GM23338 (cell line): ENCODE measurements around the gene CBY1. TPM values are rescaled to one million over a fixed set of nuclear protein-coding genes. Genes with fewer than 3 reads are reported as not detected.
"Not testable (repeated sequence)": the region's sequence is repeated elsewhere in the genome, so short reads cannot be mapped to it uniquely, and the experiment has no call there.

Experiments used
- ATAC-seq: fragments of 200-7000 bp; cut with Tn5 transposase; 3 replicates; pipeline ENCODE4 v1.9.1; 2020
- DNase-seq: peaks from one replicate; pipeline ENCODE4 v3.0.0-alpha.2; 2015; ENCODE audit warnings: low spot score
- H2AFZ ChIP-seq: fragments of 200-600 bp; sonication (generic); 2 replicates; pipeline ENCODE4 v1.8.0; 2016; ENCODE audit warnings: antibody characterized with exemption, mild to moderate bottlenecking, moderate library complexity
- H3F3A ChIP-seq: fragments of 200-600 bp; sonication (generic); replicated peaks from 2 replicates; pipeline ENCODE4 v1.8.0; 2017; ENCODE audit warnings: antibody characterized with exemption, mixed run types, low read depth
- H3K27ac ChIP-seq: fragments of 200-600 bp; sonication (generic); 2 replicates; pipeline ENCODE4 v1.6.1; 2016; ENCODE audit warnings: low read depth
- H3K27me3 ChIP-seq: fragments of 200-600 bp; sonication (generic); 2 replicates; pipeline ENCODE4 v1.8.0; 2016; ENCODE audit warnings: mild to moderate bottlenecking, mixed run types, moderate library complexity; ENCODE audit not compliant: insufficient read depth
- H3K36me3 ChIP-seq: fragments of 200-600 bp; sonication (generic); 2 replicates; pipeline ENCODE4 v1.8.0; 2016; ENCODE audit warnings: mild to moderate bottlenecking; ENCODE audit not compliant: insufficient read depth
- H3K4me1 ChIP-seq: fragments of 200-600 bp; sonication (generic); 2 replicates; pipeline ENCODE4 v1.8.0; 2016; ENCODE audit warnings: mild to moderate bottlenecking, moderate library complexity; ENCODE audit not compliant: insufficient read depth
- H3K4me2 ChIP-seq: fragments of 200-600 bp; sonication (generic); 2 replicates; pipeline ENCODE4 v1.7.1; 2017; ENCODE audit warnings: mixed run types
- H3K4me3 ChIP-seq: fragments of 200-600 bp; sonication (generic); 2 replicates; pipeline ENCODE4 v1.6.1; 2016; ENCODE audit warnings: mixed run types
- H3K79me2 ChIP-seq: fragments of 200-600 bp; sonication (generic); replicated peaks from 2 replicates; pipeline ENCODE4 v1.8.0; 2017; ENCODE audit warnings: mild to moderate bottlenecking; ENCODE audit not compliant: insufficient read depth
- H3K9me2 ChIP-seq: fragments of 200-600 bp; sonication (generic); 2 replicates; pipeline ENCODE4 v1.8.0; 2017; ENCODE audit not compliant: insufficient read depth
- H4K20me1 ChIP-seq: fragments of 200-600 bp; sonication (generic); replicated peaks from 2 replicates; pipeline ENCODE4 v1.8.0; 2017; ENCODE audit warnings: mild to moderate bottlenecking; ENCODE audit not compliant: insufficient read depth
- H3K27ac Mint-ChIP-seq: 2 replicates; pipeline ENCODE4 v1.8.0; 2020; ENCODE audit warnings: inconsistent platforms, mild to moderate bottlenecking, moderate library complexity, mixed read lengths
- H3K27me3 Mint-ChIP-seq: 3 replicates; pipeline ENCODE4 v1.8.0; 2022; ENCODE audit warnings: low read depth, mild to moderate bottlenecking, moderate library complexity, mixed read lengths, inconsistent platforms; ENCODE audit not compliant: insufficient read depth, poor library complexity
- H3K36me3 Mint-ChIP-seq: 3 replicates; pipeline ENCODE4 v1.8.0; 2021; ENCODE audit warnings: low read depth, mild to moderate bottlenecking, inconsistent platforms, moderate library complexity, mixed read lengths
- H3K4me1 Mint-ChIP-seq: 3 replicates; pipeline ENCODE4 v1.8.0; 2020; ENCODE audit warnings: mild to moderate bottlenecking, inconsistent platforms, mixed read lengths
- H3K4me3 Mint-ChIP-seq: 3 replicates; pipeline ENCODE4 v1.8.0; 2021; ENCODE audit warnings: moderate library complexity, mild to moderate bottlenecking, inconsistent platforms, mixed read lengths
- H3K9me3 Mint-ChIP-seq: 3 replicates; pipeline ENCODE4 v1.8.0; 2020; ENCODE audit warnings: moderate library complexity, mild to moderate bottlenecking, inconsistent platforms, mixed read lengths
- NANOG ChIP-seq: IDR thresholded peaks from 2 replicates; pipeline ENCODE4 v1.6.1; 2016; ENCODE audit warnings: antibody characterized with exemption, borderline replicate concordance
- POLR2AphosphoS5 ChIP-seq: IDR thresholded peaks from 2 replicates; pipeline ENCODE4 v1.6.1; 2016; ENCODE audit warnings: antibody characterized with exemption, low read depth
- REST ChIP-seq: IDR thresholded peaks from one replicate; pipeline ENCODE4 v1.6.1; 2018; ENCODE audit warnings: antibody characterized with exemption; ENCODE audit not compliant: unreplicated experiment
- polyA plus RNA-seq: library from polyadenylated mRNA; unstranded; fragments of >200 nt; fragmentation: Nextera tagmentation; extraction: Ambion mirVana; gene quantifications from 2 replicates; pipeline ENCODE4 v1.2.1, GENCODE V29; 2016
- total RNA-seq: library from RNA; depleted of rRNA; stranded (reverse); fragments of >200 nt; shearing (Covaris generic); gene quantifications from 2 replicates; pipeline ENCODE4 v1.2.3, GENCODE V29; 2014
- TF ChIP-seq, protein P1 (sequence below): IDR thresholded peaks from 2 replicates; pipeline ENCODE4 v1.6.1; 2016; ENCODE audit warnings: antibody characterized with exemption
- TF ChIP-seq, protein P2 (sequence below): fragments of 250-450 bp; sonication (Bioruptor Pico); IDR thresholded peaks from 2 replicates; pipeline ENCODE4 v1.5.0; 2020; ENCODE audit warnings: mild to moderate bottlenecking, moderate library complexity

Gene CBY1
- total and polyA plus RNA-seq, 2 experiments from 2014 or later, result 12.8 to 36.4 TPM

- no peaks in the 10 kb centered on the region for H3K27me3 ChIP-seq
- ATAC-seq (no peak), DNase-seq (no peak)
- H3K9me3 Mint-ChIP-seq, result peaks cover 9% of the 10 kb centered on the region; the same call in 2 of the 3 replicates
- H3K27ac ChIP-seq, result no peak overlapping the region
- H3K4me3 ChIP-seq, result no peak overlapping the region
- H3K36me3 ChIP-seq, result peaks cover 11% of the 10 kb centered on the region; the same call in 1 of the 2 replicates
- H3K79me2 ChIP-seq, result no peaks in the 10 kb centered on the region
- H3F3A ChIP-seq, result no peaks in the 10 kb centered on the region
- no peak overlapping the region for H2AFZ ChIP-seq
- no peaks in the 10 kb centered on the region for H4K20me1 ChIP-seq
- no peaks in the 10 kb centered on the region for H3K4me1 ChIP-seq
- peaks cover 5% of the 10 kb centered on the region for H3K27me3 Mint-ChIP-seq
- H3K9me2 ChIP-seq, result no peaks in the 10 kb centered on the region
- H3K27ac Mint-ChIP-seq, result no peak overlapping the region
- H3K36me3 Mint-ChIP-seq, result peaks cover 36% of the 10 kb centered on the region
- H3K4me2 ChIP-seq, result no peak overlapping the region
- H3K4me1 Mint-ChIP-seq, result peaks cover 4% of the 10 kb centered on the region
- H3K4me3 Mint-ChIP-seq, result no peak overlapping the region
- TF ChIP-seq NANOG, result no peak
- TF ChIP-seq POLR2AphosphoS5, result no peak
Measured at GRCh38 chr22:38614332-38615063, 41.9 kb upstream of the CBY1 start.

GRCh38 chr22:38615064-38615405, 41.4 kb upstream of the CBY1 start:
- H3K4me1 ChIP-seq, H3K27ac ChIP-seq, H3K27me3 Mint-ChIP-seq, H3K4me2 ChIP-seq, H4K20me1 ChIP-seq, H3K4me3 ChIP-seq, H3K4me3 Mint-ChIP-seq, H3K9me2 ChIP-seq, DNase-seq, H3F3A ChIP-seq, H3K27me3 ChIP-seq, ATAC-seq, H3K27ac Mint-ChIP-seq, H3K79me2 ChIP-seq, H2AFZ ChIP-seq, H3K4me1 Mint-ChIP-seq, H3K9me3 Mint-ChIP-seq: not testable (repeated sequence)
- H3K36me3 Mint-ChIP-seq, result peaks cover 42% of the 10 kb centered on the region
- peaks cover 15% of the 10 kb centered on the region; the same call in 1 of the 2 replicates for H3K36me3 ChIP-seq

DNA sequence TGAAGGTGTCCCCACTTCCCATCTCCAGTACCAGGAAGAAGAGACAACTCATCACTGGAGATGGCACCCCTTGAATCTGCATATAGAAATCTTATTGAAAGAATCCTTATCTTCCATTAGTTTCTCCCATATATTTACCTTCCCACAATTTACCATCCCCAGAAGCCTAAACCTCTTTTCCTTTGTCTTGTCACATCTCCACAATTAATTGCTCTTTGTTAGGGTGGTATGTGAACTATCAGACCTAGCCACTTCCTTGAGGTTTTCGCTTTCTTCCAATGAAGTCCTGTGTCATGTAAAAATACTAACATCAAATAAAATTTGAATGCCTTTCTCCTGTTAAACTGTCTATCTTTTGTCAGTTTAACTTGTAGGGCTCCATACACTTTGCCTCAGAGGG, 38.2 kb upstream of the CBY1 start:
- peaks cover 4% of the 10 kb centered on the region for H3K4me1 Mint-ChIP-seq
- H3K27me3 Mint-ChIP-seq, result peaks cover 8% of the 10 kb centered on the region
- no peak overlapping the region for H3K4me2 ChIP-seq
- H3K4me3 Mint-ChIP-seq, result no peak overlapping the region
- no peak overlapping the region for H3K27ac ChIP-seq
- no peak for DNase-seq
- H3K27me3 ChIP-seq, result no peaks in the 10 kb centered on the region
- H3K27ac Mint-ChIP-seq, result no peak overlapping the region
- H3K9me3 Mint-ChIP-seq, result peaks cover 9% of the 10 kb centered on the region; the same call in 2 of the 3 replicates
- H3F3A ChIP-seq, result no peaks in the 10 kb centered on the region
- peaks cover 15% of the 10 kb centered on the region; the same call in 1 of the 2 replicates for H3K36me3 ChIP-seq
- H3K36me3 Mint-ChIP-seq, result peaks cover 48% of the 10 kb centered on the region
- no peak for ATAC-seq
- H2AFZ ChIP-seq, result no peak overlapping the region
- H3K9me2 ChIP-seq, result no peaks in the 10 kb centered on the region
- no peaks in the 10 kb centered on the region for H3K79me2 ChIP-seq
- H3K4me1 ChIP-seq, result no peaks in the 10 kb centered on the region
- H4K20me1 ChIP-seq, result no peaks in the 10 kb centered on the region
- H3K4me3 ChIP-seq, result no peak overlapping the region
- TF ChIP-seq REST, result no peak
- TF ChIP-seq POLR2AphosphoS5, result no peak
- TF ChIP-seq, protein P1, sequence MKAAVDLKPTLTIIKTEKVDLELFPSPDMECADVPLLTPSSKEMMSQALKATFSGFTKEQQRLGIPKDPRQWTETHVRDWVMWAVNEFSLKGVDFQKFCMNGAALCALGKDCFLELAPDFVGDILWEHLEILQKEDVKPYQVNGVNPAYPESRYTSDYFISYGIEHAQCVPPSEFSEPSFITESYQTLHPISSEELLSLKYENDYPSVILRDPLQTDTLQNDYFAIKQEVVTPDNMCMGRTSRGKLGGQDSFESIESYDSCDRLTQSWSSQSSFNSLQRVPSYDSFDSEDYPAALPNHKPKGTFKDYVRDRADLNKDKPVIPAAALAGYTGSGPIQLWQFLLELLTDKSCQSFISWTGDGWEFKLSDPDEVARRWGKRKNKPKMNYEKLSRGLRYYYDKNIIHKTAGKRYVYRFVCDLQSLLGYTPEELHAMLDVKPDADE, result no peak
- TF ChIP-seq, protein P2, sequence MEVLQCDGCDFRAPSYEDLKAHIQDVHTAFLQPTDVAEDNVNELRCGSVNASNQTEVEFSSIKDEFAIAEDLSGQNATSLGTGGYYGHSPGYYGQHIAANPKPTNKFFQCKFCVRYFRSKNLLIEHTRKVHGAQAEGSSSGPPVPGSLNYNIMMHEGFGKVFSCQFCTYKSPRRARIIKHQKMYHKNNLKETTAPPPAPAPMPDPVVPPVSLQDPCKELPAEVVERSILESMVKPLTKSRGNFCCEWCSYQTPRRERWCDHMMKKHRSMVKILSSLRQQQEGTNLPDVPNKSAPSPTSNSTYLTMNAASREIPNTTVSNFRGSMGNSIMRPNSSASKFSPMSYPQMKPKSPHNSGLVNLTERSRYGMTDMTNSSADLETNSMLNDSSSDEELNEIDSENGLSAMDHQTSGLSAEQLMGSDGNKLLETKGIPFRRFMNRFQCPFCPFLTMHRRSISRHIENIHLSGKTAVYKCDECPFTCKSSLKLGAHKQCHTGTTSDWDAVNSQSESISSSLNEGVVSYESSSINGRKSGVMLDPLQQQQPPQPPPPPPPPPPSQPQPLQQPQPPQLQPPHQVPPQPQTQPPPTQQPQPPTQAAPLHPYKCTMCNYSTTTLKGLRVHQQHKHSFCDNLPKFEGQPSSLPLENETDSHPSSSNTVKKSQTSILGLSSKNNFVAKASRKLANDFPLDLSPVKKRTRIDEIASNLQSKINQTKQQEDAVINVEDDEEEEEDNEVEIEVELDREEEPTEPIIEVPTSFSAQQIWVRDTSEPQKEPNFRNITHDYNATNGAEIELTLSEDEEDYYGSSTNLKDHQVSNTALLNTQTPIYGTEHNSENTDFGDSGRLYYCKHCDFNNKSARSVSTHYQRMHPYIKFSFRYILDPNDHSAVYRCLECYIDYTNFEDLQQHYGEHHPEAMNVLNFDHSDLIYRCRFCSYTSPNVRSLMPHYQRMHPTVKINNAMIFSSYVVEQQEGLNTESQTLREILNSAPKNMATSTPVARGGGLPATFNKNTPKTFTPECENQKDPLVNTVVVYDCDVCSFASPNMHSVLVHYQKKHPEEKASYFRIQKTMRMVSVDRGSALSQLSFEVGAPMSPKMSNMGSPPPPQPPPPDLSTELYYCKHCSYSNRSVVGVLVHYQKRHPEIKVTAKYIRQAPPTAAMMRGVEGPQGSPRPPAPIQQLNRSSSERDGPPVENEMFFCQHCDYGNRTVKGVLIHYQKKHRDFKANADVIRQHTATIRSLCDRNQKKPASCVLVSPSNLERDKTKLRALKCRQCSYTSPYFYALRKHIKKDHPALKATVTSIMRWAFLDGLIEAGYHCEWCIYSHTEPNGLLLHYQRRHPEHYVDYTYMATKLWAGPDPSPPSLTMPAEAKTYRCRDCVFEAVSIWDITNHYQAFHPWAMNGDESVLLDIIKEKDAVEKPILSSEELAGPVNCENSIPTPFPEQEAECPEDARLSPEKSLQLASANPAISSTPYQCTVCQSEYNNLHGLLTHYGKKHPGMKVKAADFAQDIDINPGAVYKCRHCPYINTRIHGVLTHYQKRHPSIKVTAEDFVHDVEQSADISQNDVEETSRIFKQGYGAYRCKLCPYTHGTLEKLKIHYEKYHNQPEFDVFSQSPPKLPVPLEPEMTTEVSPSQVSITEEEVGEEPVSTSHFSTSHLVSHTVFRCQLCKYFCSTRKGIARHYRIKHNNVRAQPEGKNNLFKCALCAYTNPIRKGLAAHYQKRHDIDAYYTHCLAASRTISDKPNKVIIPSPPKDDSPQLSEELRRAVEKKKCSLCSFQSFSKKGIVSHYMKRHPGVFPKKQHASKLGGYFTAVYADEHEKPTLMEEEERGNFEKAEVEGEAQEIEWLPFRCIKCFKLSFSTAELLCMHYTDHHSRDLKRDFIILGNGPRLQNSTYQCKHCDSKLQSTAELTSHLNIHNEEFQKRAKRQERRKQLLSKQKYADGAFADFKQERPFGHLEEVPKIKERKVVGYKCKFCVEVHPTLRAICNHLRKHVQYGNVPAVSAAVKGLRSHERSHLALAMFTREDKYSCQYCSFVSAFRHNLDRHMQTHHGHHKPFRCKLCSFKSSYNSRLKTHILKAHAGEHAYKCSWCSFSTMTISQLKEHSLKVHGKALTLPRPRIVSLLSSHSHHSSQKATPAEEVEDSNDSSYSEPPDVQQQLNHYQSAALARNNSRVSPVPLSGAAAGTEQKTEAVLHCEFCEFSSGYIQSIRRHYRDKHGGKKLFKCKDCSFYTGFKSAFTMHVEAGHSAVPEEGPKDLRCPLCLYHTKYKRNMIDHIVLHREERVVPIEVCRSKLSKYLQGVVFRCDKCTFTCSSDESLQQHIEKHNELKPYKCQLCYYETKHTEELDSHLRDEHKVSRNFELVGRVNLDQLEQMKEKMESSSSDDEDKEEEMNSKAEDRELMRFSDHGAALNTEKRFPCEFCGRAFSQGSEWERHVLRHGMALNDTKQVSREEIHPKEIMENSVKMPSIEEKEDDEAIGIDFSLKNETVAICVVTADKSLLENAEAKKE, result no peak
